Stimulated activated CD8-positive, alpha-beta memory T cell treated with anti-CD3 and anti-CD28 coated beads, Interleukin-15, amount 100 ng/mL, for 4 hours (primary cell): ENCODE data around the gene TRAPPC1.
A peak's percentile ranks its signal among the peaks of the same experiment; 100 is the strongest.

Experiments
- DNase-seq, 2 donors: peaks; one replicate each; pipeline ENCODE4 v3.0.0-alpha.2; 2020; ENCODE audit warnings: low read depth in 2 of 2

Gene TRAPPC1

DNA sequence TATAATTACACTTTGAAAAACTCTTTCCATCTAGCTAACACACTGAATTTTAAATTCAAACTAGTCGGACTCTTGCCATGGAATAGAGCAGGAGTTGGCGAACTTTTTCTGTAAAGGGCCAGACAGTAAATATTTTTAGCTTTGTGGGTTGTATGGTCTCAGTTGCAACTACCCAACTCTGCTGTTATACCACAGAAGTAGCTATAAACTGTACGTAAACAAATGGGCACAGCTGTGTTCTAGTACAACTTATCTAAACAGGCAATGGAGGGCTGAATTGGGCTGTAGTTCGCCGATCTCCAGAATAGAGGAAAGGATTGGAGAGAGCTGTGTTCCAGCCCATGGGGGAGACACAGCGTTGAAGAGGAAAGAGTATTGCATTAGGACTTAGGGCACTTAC, 9.0 kb upstream of the TRAPPC1 start:
- no peak for DNase-seq

DNA sequence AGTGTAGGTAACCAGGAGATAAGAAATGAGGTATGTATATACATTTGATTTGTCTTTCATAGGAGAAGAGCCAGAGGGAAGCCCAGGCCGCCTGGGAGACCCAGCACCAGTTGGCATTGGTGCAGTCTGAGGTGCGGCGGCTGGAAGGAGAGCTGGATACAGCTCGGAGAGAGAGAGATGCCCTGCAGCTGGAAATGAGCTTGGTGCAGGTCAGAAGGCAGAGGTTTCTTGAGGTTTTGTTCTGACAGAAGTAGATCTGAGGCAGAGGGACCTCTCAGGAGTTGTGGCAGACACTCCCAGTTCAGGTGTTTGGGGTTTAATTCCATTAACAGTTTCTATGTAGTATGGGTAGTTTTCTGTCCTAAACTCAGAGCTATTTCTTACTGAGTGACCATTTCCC, 8.3 kb upstream of the TRAPPC1 start:
- DNase-seq = no peak

- DNase-seq = no peak
These were observed 4.1 kb upstream of the TRAPPC1 start for GRCh38 chr17:7935859-7936258.

- DNase-seq = no peak
These were observed 1.2 kb upstream of the TRAPPC1 start for GRCh38 chr17:7932949-7933348.

GRCh38 chr17:7932483-7932891, 741 bp upstream of the TRAPPC1 start:
- DNase-seq = no peak

DNA sequence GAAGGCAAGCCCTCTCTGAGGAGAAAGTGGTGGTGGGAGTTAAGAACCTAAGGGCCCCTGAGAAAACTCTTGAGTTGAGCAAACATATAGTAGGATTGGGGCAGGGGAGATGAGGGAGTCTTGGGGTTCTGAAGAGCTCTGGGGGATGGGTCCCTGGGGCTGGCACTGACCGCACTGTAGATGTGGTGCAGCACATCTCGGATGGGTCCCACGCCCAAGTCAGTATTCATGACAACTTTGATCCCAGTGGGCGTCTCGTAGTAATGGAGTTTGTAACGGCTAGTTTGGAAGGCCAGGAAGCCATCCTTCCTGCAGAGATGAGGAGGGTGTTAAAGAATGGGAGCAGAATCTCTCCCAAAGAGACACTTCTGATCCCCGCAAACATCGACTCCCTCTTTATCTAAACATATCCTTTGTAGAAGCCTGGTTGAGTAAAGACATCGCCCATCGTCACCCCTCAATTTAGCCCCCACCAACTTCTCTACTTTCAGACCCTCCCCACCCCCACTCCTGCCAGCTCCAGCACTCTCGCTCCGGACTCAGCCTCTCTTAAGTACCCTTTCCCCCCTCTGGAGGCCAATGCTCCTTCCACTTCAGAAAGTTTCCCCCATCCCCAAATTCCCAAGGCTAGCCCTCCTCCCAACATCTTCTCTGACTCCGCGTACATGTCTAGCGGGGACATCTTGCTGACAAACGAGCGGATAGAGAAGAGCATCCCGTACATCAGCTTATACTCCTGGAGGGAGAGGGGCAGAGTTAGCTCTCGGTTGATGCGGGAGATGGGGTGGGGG, 710 bp downstream of the TRAPPC1 start:
- DNase-seq = no peak

DNA sequence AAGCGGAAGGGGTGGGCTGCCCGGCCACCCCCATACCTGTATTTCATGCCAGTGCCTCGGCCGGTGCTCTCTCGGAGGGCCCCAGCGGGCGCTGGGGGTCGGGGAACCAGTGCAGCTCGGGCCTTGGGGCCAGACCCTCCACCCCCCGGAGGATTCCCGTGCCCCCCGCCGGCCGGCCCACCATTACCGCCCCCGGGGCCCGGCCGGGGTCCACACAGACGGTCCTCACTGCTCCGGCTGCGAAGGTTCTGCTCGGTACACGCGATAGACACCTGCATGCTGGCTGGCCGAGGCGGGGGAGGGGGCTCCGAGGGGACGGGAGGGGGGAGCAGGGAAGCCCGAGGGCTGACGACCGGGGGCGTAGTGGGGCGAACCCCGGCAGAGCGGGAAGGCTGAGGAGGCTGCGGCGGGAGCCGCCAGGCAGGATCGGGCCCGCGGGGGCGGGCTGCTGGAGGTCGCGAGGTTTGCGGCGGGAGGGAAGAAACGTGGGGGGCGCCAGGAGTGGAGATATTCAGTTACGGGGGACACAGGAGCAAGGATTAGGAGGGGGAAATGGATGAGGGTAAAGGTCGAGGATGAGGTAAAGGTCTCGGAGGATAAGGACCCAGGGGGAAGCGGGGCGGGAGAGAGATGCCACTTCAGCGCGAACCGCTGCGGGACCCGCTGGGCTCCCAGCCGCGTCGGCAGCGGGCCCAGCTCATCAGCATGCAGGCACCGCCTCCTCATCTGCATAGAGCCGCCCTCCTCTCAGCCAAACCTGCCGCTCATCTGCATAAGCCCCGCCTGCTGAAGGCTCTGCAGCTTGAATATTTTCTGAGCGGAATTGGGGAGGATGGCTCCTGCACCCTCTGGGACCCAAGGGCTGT, 2.4 kb downstream of the TRAPPC1 start, which contains the start of gene KCNAB3:
KCNAB3 (minus strand) TSS at position 699 of the 866 bp plus-strand sequence; CDS start at position 278, 421 bp downstream.
- no peak for DNase-seq

- DNase-seq = no peak
These were observed 4.2 kb downstream of the TRAPPC1 start for GRCh38 chr17:7927596-7927995.

GRCh38 chr17:7922845-7923628, 8.7 kb downstream of the TRAPPC1 start:
- peak; percentile 58 to 67 for DNase-seq

GRCh38 chr17:7922269-7922844, 9.4 kb downstream of the TRAPPC1 start:
- no peak for DNase-seq

DNA sequence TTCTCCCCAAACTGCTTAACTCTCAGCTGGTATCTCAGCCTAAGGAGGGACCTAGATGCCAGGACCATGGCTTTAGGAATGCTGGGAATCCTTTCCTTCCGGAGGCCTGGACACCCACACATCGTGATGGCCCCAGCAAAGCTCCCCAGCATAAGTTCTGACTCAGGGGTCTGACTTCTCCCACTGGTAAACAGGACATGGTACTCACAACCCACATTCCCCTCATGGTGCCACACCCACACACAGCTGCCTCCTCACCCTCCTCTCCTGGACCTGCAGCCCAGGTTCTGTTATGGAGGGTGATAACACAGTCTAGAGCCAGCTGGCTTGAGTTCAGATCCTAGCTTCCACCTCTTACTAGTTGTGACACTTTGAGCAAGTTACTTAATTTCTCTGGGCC, 14.9 kb downstream of the TRAPPC1 start:
- no peak for DNase-seq

GRCh38 chr17:7916385-7916682, 15.4 kb downstream of the TRAPPC1 start:
- DNase-seq = no peak

- peak; percentile 59 to 66 for DNase-seq
These were observed 15.9 kb downstream of the TRAPPC1 start, which contains the start of gene RNF227 for GRCh38 chr17:7915611-7916384. Gene RNF227, minus strand, starts transcription at chr17:7916289. Its CDS starts 94 bp downstream, at chr17:7916195.

DNA sequence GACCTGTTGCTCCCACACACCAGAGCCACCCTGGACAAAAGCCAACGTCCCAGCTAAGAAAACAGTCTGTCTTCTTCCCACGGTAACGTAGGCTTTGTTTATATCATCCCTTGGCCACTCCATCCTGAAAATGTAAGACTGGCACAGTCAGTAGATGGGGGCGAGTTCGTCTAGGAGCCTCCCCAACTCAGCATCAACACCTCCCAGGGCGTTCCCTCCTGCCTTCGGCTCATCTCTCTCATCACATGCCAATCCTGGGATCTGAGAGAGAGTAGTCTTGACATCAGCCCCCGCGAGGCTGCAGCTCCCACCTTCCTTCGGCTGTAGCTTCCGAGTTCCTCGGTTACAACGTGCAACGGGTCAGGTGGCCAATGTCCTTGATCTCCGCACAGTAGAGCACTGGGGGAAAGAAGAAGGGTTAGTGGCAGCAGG, 16.6 kb downstream of the TRAPPC1 start:
- no peak for DNase-seq

GRCh38 chr17:7912927-7913524, 18.7 kb downstream of the TRAPPC1 start:
- DNase-seq = no peak

DNA sequence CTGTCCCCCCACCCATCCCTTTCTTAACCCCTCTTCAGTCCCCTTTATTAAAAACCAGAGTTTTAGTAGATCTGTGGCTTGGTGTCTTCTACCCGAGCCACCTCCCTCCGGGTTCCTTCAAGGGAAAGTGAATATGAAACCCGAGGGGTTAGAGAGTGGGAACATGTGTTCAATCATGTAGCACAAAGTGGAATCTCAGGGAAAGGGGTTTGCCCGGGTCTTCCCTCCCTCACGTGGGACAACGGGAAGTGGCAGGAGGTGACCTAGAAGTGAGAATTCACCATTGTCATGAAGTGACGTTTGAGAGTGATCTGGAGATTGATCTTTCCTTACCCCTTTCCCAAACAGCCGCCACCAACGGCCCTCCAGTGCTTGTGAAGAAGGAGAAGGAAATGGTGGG, 20.6 kb downstream of the TRAPPC1 start:
- no peak for DNase-seq

GRCh38 chr17:7910711-7911110, 21.0 kb downstream of the TRAPPC1 start:
- no peak for DNase-seq

- DNase-seq = no peak
These were observed 21.5 kb downstream of the TRAPPC1 start for GRCh38 chr17:7910281-7910680.

- no peak for DNase-seq
These were observed 22.7 kb downstream of the TRAPPC1 start for GRCh38 chr17:7909089-7909488.
